Fibroblast of upper back skin (primary cell): ENCODE data around the gene PRDX5.

Experiments
- DNase-seq: peaks from one replicate; pipeline ENCODE4 v3.0.0-alpha.2; 2013

PRDX5 gene

GRCh38 chr11:64327993-64328392 is 10.1 kb downstream of the PRDX5 start:
- DNase-seq: no peak

DNA sequence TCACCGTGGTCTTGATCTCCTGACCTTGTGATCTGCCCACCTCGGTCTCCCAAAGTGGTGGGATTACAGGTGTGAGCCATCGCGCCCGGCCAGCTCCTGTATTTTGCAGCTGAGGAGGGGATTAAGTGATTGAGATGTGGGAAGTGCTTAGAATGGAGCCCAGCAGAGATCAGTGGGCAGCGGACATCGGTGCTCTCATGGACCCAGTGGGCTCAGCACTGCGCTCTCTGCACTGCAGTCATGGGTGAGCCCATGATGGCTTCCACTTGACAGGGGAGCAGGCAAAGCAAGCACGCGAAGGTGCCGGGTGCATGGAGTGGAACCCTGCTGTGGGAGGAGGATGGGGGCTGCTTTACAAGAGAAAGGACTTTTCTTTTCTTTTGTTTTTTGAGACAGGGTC is 13.0 kb downstream of the PRDX5 start:
- no peak for DNase-seq

DNA sequence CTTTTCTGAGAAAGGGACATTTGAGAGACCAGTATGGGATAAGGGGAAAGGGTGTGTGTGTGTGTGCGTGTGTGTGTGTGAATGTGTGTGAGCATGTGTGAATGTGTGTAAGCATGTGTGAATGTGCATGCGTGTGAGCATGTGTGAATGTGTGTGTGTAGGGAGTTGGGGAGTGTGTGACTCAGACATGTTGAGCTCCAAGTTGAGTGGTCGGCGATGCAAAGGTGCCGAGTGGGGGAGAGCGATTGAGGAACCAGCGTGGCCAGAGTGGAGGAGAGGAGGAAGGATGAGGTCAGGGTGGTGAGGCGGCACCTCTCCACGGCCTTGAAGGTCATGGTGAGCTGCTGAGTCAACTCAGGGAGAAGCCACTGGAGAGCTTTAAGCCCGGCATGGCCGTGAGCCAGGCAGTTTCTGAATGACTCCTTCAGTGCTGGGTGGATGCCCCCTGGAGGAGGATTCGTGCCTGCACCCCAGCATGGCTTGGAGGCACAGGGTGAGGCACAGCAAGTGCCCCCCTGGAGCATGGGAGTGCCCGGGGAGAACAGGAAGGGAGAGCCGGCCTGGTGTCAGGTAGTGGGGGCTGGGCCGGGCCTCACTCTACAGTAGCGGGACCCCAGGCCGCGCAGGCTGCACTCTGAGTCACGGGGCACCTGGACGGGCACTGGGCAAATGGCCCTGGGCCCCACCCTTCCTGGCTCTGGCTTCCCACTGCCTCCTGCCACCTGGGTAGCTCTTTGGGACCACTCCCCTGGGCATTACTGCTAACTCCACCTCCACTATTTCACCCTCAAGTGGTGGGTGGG is 13.8 kb downstream of the PRDX5 start:
- peak; percentile 84 for DNase-seq

DNA sequence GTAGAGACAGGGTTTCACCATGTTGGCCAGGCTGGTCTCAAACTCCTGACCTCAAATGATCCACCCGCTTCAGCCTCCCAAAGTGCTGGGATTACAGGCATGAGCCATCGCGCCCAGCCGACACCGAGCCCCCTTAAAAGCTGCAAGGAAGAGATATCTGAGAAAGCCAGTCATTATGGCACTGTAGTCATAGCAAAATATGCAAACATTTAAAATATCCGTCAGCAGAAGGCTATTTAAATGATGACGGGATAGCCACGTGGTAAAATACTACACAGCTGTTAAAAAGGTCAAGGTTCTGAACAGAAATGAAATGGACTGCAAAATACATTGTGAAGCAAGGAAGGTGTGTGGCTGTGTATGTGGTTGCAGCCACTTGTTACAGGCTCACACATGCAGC is 15.6 kb downstream of the PRDX5 start:
- DNase-seq: no peak

DNA sequence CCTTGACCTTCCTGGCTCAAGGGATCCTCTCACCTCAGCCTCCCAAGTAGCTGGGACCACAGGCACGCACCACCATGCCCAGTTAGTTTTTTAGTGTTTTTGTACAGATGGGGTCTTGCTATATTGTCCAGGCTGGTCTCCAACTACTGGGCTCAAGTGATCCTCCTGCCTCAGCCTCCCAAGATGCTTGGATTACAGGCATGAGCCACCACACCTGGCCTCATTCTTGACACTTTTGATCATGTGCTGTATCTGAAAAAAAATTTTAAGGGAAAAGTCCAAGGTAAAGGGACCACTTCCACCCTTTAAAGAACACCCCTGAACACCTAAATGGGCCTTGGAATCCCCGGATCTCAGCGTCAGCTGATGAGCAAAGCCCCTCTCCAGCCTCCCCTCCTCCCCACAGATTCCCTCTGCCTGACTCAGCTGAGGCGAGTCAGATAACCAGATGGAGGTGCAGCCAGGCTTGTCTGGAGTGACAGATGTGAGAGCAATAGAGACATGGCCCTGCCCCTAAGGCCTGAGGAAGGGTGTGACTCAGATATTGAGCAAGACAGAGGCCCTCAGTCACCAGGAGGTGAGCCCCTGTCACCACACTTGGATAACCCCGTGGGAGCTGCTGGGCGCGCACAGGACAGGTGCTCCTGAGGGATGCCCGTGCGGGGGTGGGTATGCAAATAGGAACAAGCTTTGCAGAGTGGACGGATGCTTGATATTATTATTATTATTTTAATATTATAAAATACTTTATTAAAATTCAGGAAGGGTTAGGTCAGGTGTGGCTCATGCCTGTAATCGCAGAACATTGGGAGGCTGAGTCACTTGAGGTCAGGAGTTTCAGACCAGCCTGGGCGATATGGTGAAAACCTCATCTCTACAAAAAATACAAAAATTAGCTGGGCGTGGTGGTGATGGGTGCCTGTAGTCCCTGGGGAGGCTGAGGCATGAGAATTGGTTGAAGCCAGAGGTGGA is 17.1 kb downstream of the PRDX5 start:
- DNase-seq: peak; percentile 95

DNA sequence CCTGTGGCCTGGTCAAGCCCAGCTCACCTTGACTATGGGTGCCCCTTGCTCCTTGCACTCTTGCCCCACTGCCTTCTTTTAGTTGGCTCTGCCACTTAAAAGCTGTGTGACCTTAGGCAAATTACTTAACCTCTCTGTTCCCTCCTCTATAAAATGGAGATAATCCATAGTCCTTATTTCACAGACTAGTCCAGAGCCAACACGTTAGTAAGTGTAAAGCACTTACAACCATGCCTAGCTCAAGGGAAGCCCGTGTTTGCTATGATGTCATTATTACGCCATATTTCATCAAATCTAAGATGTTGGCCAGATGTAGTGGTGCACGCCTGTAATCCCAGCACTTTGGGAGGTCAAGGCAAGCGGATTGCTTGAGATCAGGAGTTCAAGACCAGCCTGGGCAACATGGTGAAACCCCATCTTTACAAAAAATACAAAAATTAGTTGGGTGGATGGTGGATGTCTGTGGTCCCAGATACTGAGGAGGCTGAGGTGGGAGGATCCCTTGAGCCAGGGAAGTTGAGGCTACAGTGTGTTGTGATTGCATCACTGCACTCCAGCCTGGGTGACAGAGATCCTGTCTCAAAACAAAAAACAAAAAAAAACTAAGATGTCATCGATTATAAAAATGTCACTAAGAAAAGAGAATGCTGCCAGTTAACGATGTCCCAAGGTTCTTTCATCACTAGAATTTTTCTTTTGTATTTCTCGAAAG is 19.8 kb downstream of the PRDX5 start:
- no peak for DNase-seq

DNA sequence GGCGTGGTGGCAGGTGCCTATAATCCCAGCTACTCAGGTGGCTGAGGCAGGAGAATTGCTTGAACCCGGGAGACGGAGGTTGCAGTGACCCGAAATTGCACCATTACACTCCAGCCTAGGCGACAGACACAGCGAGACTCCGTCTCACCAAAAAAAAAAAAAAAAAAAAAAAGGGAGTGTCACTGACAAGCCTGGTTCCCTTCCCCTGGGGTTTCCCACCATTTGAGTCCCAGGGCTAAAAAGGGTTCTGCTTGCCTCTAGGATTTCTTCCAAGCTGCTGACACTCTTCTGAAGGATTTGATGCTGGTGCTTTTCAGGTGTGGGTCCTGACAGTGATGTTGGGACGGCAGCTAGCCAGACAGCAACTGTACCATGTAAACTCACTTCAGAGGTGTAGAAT is 20.8 kb downstream of the PRDX5 start:
- no peak for DNase-seq

- no peak for DNase-seq
Observed at GRCh38 chr11:64339286-64339685, 21.4 kb downstream of the PRDX5 start.

DNA sequence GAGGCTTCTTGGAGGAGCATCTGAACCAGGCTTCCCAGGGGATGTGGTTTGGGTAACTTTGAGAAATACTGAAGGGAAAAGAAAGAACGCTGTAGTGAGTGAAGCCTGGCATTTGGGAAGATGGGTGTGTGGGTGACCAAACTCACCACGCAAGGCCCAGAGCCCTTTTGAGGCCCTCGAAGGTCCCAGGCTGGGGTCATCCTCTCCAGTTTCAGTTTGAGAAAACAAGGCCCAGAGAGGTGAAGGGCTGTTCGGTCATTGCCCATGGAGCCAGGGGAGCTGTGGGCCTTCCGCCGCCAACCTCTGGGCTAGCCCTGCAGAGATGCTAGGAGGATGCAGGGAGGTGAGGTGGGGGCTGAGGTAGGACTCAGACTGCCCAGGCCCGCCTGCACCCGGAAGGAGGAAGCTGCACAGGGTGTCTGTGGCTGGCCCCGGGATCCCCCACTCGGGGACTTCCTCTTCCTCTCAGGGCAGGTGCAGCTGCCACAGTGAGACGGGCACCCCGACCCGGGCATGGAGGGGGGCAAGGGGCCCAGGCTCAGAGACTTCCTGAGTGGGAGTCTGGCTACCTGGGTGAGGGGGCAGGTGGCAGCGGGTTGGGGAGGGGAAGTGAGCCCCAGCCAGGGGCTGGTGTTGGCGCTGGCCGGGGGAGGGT is 22.0 kb downstream of the PRDX5 start, which contains the start of gene CCDC88B:
Gene CCDC88B, plus strand, starts transcription at position 451 of the 655 bp plus-strand sequence. Its CDS starts 63 bp downstream, at position 514.
- DNase-seq: no peak

DNA sequence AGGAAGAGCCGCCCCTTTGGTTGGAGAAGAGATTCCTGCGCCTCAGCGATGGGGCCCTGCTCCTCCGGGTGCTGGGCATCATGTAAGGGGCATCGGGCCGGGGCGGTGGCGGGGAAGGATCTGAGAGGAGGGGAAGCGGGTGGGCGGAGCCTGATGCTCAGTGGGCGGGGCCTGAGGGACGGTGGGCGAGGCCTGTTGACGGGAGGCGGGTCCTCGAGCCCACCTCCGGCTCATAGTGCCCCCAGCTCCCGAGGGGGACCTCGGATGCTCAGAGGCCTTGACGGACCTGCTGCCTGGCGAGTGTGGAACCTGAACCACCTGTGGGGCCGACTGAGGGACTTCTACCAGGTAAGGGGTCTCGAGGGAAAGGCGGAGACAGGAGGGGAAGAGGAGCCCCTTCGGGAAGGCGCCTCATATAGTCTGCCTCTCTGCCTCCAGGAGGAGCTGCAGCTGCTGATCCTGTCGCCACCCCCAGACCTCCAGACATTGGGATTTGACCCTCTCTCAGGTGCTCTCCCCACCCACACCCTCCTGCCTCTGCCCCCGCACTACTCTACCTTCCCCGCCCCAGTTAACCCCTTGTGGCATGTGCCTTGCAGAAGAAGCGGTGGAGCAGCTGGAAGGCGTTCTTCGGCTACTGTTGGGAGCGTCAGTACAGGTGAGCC is 22.9 kb downstream of the PRDX5 start:
- no peak for DNase-seq

DNA sequence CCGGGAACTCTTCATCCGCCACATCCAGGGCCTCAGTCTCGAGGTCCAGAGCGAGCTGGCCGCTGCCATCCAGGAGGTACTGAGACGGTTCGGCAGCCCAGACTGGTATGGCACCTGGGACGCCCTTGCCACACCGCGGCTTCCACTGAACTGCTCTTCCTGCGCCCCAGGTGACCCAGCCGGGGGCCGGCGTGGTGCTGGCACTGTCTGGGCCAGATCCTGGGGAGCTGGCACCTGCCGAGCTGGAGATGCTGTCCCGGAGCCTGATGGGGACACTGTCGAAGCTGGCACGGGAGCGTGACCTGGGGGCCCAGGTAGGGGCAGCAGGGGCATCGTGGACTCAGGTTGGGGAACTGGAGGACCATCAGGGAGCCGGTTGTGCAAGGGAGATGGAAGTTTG is 23.5 kb downstream of the PRDX5 start:
- DNase-seq: no peak

DNA sequence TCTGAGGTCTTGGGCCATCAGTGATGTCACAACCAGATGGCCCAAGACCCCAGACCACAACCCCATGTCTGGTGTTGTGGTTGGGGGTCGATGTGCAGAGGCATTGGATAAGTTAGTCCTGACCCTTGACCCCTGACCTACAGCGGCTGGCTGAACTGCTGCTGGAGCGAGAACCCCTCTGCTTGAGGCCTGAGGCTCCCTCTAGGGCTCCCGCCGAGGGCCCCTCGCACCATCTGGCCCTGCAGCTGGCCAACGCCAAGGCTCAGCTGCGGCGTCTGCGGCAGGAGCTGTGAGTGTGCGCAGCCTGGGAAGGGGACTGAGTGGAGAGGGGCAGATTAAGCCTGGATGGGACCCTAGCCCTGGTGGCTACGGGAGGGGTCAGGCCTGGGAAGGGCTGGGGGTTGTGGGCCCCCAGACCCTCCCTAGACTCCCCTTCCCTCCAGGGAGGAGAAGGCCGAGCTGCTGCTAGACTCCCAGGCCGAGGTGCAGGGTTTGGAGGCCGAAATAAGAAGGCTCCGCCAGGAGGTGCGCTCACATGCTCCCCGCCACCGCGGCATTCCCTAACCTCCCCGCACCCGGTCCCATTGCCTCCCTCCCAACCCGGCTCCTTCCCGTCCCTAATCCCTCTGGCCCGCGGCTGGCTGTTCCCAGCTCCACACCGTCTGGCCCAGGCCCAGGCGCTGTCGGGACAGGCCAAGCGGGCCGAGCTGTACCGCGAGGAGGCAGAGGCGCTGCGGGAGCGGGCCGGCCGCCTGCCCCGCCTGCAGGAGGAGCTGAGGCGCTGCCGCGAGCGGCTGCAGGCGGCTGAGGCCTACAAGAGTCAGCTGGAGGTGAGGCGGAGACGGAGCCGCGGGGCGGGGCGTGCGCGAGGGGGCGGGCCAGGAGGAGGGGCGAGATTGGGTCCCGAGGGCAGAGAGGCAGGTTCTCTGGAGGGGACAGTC is 24.2 kb downstream of the PRDX5 start:
- peak; percentile 81 for DNase-seq

DNA sequence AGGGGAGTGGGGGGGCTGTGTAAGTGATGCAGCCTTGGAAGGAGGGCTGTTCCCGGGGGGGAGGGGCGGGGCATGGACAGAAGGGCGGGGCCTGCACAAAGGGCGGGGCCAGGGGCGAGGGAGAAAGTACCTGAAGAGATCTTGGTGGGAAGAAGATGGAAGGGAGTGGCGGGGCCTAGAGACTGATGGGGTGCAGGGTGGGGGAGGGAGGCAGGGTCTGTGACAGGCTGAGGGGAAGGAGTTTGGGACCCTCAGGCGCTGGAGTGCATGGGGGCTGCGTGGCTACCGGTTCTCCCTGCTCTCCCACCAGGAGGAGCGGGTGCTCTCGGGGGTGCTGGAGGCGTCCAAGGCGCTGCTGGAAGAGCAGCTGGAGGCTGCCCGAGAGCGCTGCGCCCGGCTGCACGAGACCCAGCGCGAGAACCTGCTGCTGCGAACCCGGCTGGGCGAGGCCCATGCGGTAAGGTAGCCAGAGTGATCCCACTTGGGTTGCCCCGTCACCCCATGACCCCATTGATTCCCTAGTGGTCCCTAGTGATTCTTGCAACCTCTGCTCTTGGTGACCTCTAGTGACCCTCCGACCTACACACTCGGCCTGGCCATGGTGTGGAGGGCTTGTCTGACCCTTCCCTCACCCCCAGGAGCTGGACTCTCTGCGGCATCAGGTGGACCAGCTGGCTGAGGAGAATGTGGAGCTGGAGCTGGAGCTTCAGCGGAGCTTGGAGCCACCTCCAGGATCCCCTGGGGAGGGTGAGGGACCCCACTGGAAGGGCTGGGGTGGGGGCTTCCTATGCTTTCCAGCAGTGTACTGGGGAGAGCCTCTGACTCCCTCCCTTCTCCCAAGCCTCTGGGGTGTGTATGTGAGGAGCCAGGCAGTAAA is 25.2 kb downstream of the PRDX5 start:
- no peak for DNase-seq

- no peak for DNase-seq
Observed at GRCh38 chr11:64343767-64344559, 26.0 kb downstream of the PRDX5 start.

- no peak for DNase-seq
Observed at GRCh38 chr11:64344787-64345186, 26.9 kb downstream of the PRDX5 start.

DNA sequence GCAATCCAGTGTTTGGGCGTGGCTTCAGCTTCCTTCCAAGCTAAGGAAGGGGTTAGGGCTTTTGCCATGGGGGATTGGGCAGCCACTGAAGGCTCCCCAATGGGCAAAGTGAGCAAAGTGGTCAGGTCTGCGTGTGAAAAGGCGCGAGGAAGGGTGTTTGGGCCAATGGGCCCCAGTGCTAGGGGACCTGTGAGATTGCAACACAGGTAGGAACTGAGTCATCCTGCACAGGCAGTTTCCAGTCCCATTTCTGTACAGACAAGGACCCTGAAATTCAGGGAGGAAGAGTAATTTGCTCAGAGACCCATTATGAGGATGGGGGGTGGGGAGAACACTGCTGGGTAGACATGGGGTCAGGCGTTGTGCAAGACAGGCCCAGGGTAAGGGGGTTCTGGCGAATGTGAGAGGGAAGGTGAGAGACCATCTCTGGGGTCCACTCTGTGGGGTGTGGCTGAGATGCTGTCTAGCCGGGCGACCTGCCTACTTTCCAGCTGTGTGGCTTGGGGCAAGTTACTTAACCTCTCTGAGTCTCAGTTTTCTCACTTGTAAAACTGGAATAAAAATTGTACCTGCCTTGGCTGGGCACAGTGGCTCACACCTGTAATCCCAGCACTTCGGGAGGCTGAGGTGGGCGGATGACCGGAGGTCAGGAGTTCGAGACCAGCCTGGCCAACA is 29.4 kb downstream of the PRDX5 start:
- DNase-seq: no peak

DNA sequence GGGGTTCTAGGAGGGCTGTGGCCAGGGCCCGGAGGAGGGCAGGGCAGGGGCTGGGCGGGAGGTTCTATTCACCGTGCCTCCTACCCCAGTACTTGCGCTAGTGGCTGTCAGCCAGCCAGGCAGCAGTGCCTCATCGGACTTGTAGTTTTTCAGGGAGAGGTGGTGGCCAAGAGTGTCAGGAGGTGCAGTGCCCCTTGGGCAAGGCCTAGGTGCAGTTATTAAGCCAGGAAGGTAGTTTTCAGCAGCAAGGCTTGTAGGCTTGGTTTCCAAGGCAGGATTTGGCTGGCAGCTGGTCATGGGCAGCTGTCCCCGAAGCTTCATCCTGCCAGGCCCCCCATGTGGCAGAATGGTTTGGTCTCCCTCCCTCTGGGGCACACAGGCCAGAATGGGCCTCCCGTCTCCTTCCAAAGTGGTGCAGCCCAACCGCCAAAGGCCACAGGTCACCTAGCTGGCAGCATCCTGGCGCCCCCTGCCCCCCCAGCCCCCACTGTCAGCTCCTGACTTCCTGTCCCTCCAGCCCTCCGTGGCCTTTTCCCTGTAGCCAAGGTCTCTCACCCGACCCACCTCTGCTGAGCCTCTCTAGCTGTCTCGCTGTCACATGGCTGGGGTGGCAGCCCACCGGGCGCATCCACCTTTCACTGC is 30.6 kb downstream of the PRDX5 start:
- no peak for DNase-seq

DNA sequence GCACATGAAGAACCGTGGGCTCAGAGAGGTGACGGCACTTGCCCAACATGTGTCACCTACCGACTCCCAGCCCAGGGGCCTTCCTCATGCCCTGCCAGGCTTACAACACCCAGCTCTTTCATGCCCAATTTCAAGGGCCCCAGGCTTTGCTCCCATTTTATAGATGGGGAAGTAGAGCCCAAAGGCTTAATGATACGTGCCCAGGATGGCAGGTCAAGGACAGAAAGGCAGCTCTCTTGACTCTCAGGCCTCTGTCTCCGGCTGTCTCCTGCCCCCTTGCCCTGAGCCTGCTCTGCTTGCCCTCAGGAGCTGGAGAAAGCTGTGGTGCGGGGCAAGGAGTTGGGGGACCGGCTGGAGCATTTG is 31.1 kb downstream of the PRDX5 start:
- DNase-seq: no peak
